ENCODE data around the gene STX18. TPM values are rescaled to one million over a fixed set of nuclear protein-coding genes. Genes with fewer than 3 reads are reported as not detected.

The STX18 gene
- polyA plus RNA-seq, 1 experiment: 27.0 TPM

- no peak for TF ChIP-seq CTCF (IDR thresholded peaks at IDR 0.05; ENCODE audit: low read depth, low read length)
- Histone ChIP-seq H3K27me3 (ENCODE audit: control insufficient read depth, insufficient read depth, low read length) (no peaks in the 10 kb centered on the region), H3K27ac (ENCODE audit: low read depth, low read length) (no peak overlapping the region), H3K9me3 (ENCODE audit: control insufficient read depth, insufficient read depth, low read length) (no peaks in the 10 kb centered on the region), H3K4me3 (ENCODE audit: low read depth, low read length) (no peak overlapping the region)
- DNase-seq (ENCODE audit: low read depth, low spot score): no peak
- ChIA-PET POLR2A (no interaction called here), CTCF (interaction anchor here (0.9 to 1.1 kb wide), 2 partner anchors 10 to 86 kb away, joined by 3 read pairs; no protein-coding TSS in a partner anchor)
Observed at GRCh38 chr4:4426511-4427120, 115.2 kb downstream of the STX18 start.

- H3K27ac ChIP-seq (ENCODE audit: low read depth, low read length): no peak overlapping the region
- H3K9me3 ChIP-seq (ENCODE audit: control insufficient read depth, insufficient read depth, low read length): no peaks in the 10 kb centered on the region; the same call in 1 of the 2 replicates
- no peak overlapping the region for H3K4me3 ChIP-seq (ENCODE audit: low read depth, low read length)
- CTCF ChIA-PET: interaction anchor here (0.6 kb wide), 1 partner anchor 55 kb away, joined by 3 read pairs; no protein-coding TSS in a partner anchor
- POLR2A ChIA-PET: interaction anchor here (1.1 kb wide), 1 partner anchor 116 kb away, joined by 3 read pairs; the partner anchor contains the start of gene STX18
- H3K27me3 ChIP-seq (ENCODE audit: control insufficient read depth, insufficient read depth, low read length): no peaks in the 10 kb centered on the region
- no peak for DNase-seq (ENCODE audit: low read depth, low spot score)
- no peak for TF ChIP-seq CTCF (IDR thresholded peaks at IDR 0.05; ENCODE audit: low read depth, low read length)
Observed at GRCh38 chr4:4425696-4426095, 116.2 kb downstream of the STX18 start.

- no peak for TF ChIP-seq CTCF (IDR thresholded peaks at IDR 0.05; ENCODE audit: low read depth, low read length)
- ChIA-PET CTCF (interaction anchor here (0.6 kb wide), 1 partner anchor 56 kb away, joined by 3 read pairs; no protein-coding TSS in a partner anchor), POLR2A (interaction anchor here (1.1 kb wide), 1 partner anchor 117 kb away, joined by 3 read pairs; the partner anchor contains the start of gene STX18)
- Histone ChIP-seq H3K27ac (ENCODE audit: low read depth, low read length) (no peak overlapping the region), H3K27me3 (ENCODE audit: control insufficient read depth, insufficient read depth, low read length) (no peaks in the 10 kb centered on the region), H3K4me3 (ENCODE audit: low read depth, low read length) (no peak overlapping the region), H3K9me3 (ENCODE audit: control insufficient read depth, insufficient read depth, low read length) (no peaks in the 10 kb centered on the region; the same call in 1 of the 2 replicates)
- no peak for DNase-seq (ENCODE audit: low read depth, low spot score)
Observed at GRCh38 chr4:4425119-4425690, 116.6 kb downstream of the STX18 start.

- no peaks in the 10 kb centered on the region for H3K27me3 ChIP-seq (ENCODE audit: control insufficient read depth, insufficient read depth, low read length)
- no peak for DNase-seq (ENCODE audit: low read depth, low spot score)
- H3K9me3 ChIP-seq (ENCODE audit: control insufficient read depth, insufficient read depth, low read length): no peaks in the 10 kb centered on the region; the same call in 1 of the 2 replicates
- no peak for TF ChIP-seq CTCF (IDR thresholded peaks at IDR 0.05; ENCODE audit: low read depth, low read length)
- no peak overlapping the region for H3K27ac ChIP-seq (ENCODE audit: low read depth, low read length)
- CTCF ChIA-PET: no interaction called here
- no peak overlapping the region for H3K4me3 ChIP-seq (ENCODE audit: low read depth, low read length)
- POLR2A ChIA-PET: no interaction called here
Observed at GRCh38 chr4:4424499-4425115, 117.2 kb downstream of the STX18 start.

All from AG04450 (cell line).